Mesodermal cell (in vitro differentiated cells): ENCODE data around the gene MS4A6E.

Experiments
- H3K27ac ChIP-seq: 2 replicates; pipeline ENCODE4 v1.7.0; 2013; ENCODE audit warnings: mild to moderate bottlenecking, low read depth, low read length, moderate library complexity; ENCODE audit not compliant: severe bottlenecking
- H3K36me3 ChIP-seq: 2 replicates; pipeline ENCODE4 v1.7.1; 2013; ENCODE audit warnings: mild to moderate bottlenecking, low read length, moderate library complexity; ENCODE audit not compliant: control insufficient read depth, insufficient read depth
- H3K4me1 ChIP-seq: one replicate; pipeline ENCODE4 v1.7.1; 2013; ENCODE audit warnings: mild to moderate bottlenecking, low read length; ENCODE audit not compliant: insufficient read depth, control insufficient read depth, poor library complexity, severe bottlenecking
- H3K4me3 ChIP-seq: 2 replicates; pipeline ENCODE4 v1.7.0; 2013; ENCODE audit warnings: low read length, control low read depth, mild to moderate bottlenecking; ENCODE audit not compliant: insufficient read depth, poor library complexity, severe bottlenecking; ENCODE audit errors: extremely low read depth
- H3K9me3 ChIP-seq: 2 replicates; pipeline ENCODE4 v1.7.1; 2013; ENCODE audit warnings: mild to moderate bottlenecking, low read length, moderate library complexity; ENCODE audit not compliant: control insufficient read depth
- WGBS, 2 experiments: methylation state at CpG; one replicate each; pipeline ENCODE4 v1.1.5; 2013; ENCODE audit warnings: missing lambda C conversion rate in 2 of 2; ENCODE audit not compliant: insufficient coverage in 2 of 2; 5-methylcytosine and 5-hydroxymethylcytosine counted together

Gene MS4A6E

GRCh38 chr11:60371854-60372253 lies 44.8 kb downstream of the MS4A6E start:
- 67 to 100% methylated on average over 1 of the region's 1 CpG for WGBS, 2 experiments

GRCh38 chr11:60372767-60373166 lies 45.7 kb downstream of the MS4A6E start:
- 92 to 100% methylated on average over 2 of the region's 3 CpGs for WGBS, 2 experiments
- no peaks in the 10 kb centered on the region for H3K36me3 ChIP-seq
- no peak overlapping the region for H3K27ac ChIP-seq
- no peaks in the 10 kb centered on the region for H3K4me1 ChIP-seq
- H3K9me3 ChIP-seq = no peaks in the 10 kb centered on the region
- no peak overlapping the region for H3K4me3 ChIP-seq

More at GRCh38 chr11:60371854-60372253, 44.8 kb downstream of the MS4A6E start:
- H3K36me3 ChIP-seq = no peaks in the 10 kb centered on the region
- H3K27ac ChIP-seq = no peak overlapping the region
- H3K9me3 ChIP-seq = no peaks in the 10 kb centered on the region
- no peak overlapping the region for H3K4me3 ChIP-seq
- H3K4me1 ChIP-seq = no peaks in the 10 kb centered on the region

GRCh38 chr11:60375316-60375715 lies 48.3 kb downstream of the MS4A6E start:
- no peaks in the 10 kb centered on the region for H3K4me1 ChIP-seq
- no peaks in the 10 kb centered on the region for H3K9me3 ChIP-seq
- no peak overlapping the region for H3K4me3 ChIP-seq
- no peak overlapping the region for H3K27ac ChIP-seq
- H3K36me3 ChIP-seq = no peaks in the 10 kb centered on the region
- WGBS, 2 experiments = 100% methylated on average over 3 of the region's 3 CpGs; no CpG with 5 or more reads in 1 of the 2 experiments

- Histone ChIP-seq H3K4me3 (no peak overlapping the region), H3K9me3 (no peaks in the 10 kb centered on the region), H3K36me3 (no peaks in the 10 kb centered on the region), H3K4me1 (no peaks in the 10 kb centered on the region), H3K27ac (no peak overlapping the region)
- 96% methylated on average over 3 of the region's 3 CpGs; no CpG with 5 or more reads in 1 of the 2 experiments for WGBS, 2 experiments
These were observed 49.5 kb downstream of the MS4A6E start for GRCh38 chr11:60376601-60377000.

- H3K9me3 ChIP-seq = no peaks in the 10 kb centered on the region
- WGBS, 2 experiments = no CpG with 5 or more reads among the region's 2 CpGs
- H3K4me3 ChIP-seq = no peak overlapping the region
- H3K4me1 ChIP-seq = no peaks in the 10 kb centered on the region
- no peaks in the 10 kb centered on the region for H3K36me3 ChIP-seq
- H3K27ac ChIP-seq = no peak overlapping the region
These were observed 50.5 kb downstream of the MS4A6E start for GRCh38 chr11:60377401-60378136.

GRCh38 chr11:60378354-60378753 lies 51.3 kb downstream of the MS4A6E start, which contains the start of gene MS4A7:
Gene MS4A7, plus strand, starts transcription at chr11:60378532. Its CDS starts 4,610 bp downstream, at chr11:60383142.
- Histone ChIP-seq H3K36me3 (no peaks in the 10 kb centered on the region), H3K27ac (no peak within 1 kb of the TSS), H3K9me3 (no peaks in the 10 kb centered on the region), H3K4me3 (no peak within 1 kb of the TSS), H3K4me1 (no peaks in the 10 kb centered on the region)
- 75 to 81% methylated on average over 2 of the region's 3 CpGs for WGBS, 2 experiments

GRCh38 chr11:60389279-60389910 lies 62.3 kb downstream of the MS4A6E start:
- H3K4me3 ChIP-seq = no peak overlapping the region
- H3K4me1 ChIP-seq = no peaks in the 10 kb centered on the region
- no peaks in the 10 kb centered on the region for H3K9me3 ChIP-seq
- no peak overlapping the region for H3K27ac ChIP-seq
- 61 to 78% methylated on average over 3 to 4 of the region's 5 CpGs for WGBS, 2 experiments
- no peaks in the 10 kb centered on the region for H3K36me3 ChIP-seq

GRCh38 chr11:60390419-60390818 lies 63.4 kb downstream of the MS4A6E start:
- Histone ChIP-seq H3K4me1 (no peaks in the 10 kb centered on the region), H3K4me3 (no peak overlapping the region), H3K9me3 (no peaks in the 10 kb centered on the region), H3K27ac (no peak overlapping the region), H3K36me3 (no peaks in the 10 kb centered on the region)
